B cell (primary cell): ENCODE results near the gene MAP3K15.

Experiments used
- CTCF ChIP-seq: fragments of 200-600 bp; IDR thresholded peaks from one replicate; pipeline ENCODE4 v1.8.0; 2022; ENCODE audit warnings: antibody characterized with exemption, mild to moderate bottlenecking
- EZH2 ChIP-seq: IDR thresholded peaks from 2 replicates; pipeline ENCODE4 v1.6.1; 2012; ENCODE audit warnings: borderline replicate concordance, low read depth, mild to moderate bottlenecking, moderate library complexity, low read length; ENCODE audit not compliant: insufficient read depth, poor library complexity, severe bottlenecking

DNA sequence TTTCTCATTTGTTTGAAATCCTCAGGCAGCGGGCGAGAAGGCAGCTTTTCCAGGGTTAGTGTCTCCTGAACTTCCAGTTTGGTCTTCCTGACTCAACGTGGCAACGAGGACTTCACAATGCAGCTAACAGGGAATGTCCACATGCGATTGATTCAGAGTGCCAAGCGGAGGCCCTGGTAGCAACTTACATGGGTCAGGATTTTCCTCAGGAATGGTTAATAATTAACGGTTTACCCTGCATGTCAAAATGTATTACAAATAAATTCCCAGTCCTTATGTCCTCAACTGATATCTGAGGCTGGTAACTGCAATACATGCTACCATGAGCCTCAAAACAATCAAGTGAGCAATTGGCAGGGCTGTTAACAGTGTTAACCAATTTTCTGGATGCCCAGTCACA, 67.2 kb downstream of the MAP3K15 start:
- TF ChIP-seq CTCF (no peak), EZH2 (no peak)
